Tongue (tissue), 2 donors: Measurements from ENCODE around the gene NTN1. TPM values are rescaled to one million over a fixed set of nuclear protein-coding genes. Genes with fewer than 3 reads are reported as not detected.

ENCODE experiments used
- DNase-seq: peaks from one replicate; pipeline ENCODE4 v3.0.0-alpha.2; 2015
- total RNA-seq: library from RNA; depleted of rRNA; stranded (reverse); fragments of >200 nt; gene quantifications from one replicate; pipeline ENCODE4 v1.2.3, GENCODE V29; 2014

NTN1 gene
- total RNA-seq, 1 donor from 2014 or later: 32.8 TPM

DNA sequence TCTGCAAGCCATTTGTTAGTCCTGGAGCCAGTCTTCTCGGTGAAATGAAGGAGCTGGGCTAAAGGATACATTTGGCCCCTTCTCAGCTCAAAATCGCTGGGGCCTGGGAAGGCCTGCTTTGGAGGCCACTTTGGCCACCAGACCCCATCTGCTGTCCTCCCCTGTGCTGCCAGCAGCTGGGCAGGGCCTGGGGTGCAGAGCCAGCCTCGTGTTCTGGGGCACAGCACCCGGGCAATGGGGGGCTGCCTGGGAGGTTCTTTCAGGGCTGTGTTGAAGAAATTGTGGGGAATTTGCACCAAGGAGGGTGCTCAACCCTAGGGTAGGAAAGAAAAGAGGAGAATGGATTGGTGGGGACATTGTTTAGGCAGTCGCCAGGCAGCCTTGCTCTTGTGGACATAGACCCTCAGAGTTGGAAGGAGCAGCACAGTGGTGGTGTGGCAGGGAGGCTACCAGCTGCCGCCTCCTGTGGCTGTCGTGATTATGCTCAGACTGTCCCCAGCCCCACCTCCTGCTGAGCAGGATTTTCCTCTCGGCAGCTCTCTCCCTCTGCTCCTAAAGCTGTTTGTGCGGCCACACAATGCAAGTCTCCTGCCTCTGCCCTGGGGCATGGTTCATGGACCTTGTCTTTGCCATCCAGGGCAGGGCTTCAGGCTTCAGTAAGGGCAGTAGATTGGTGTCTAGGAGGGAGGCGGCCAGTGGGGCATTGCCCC lies 174.8 kb downstream of the NTN1 start:
- peak; percentile 80 for DNase-seq

GRCh38 chr17:9199571-9200551 lies 178.6 kb downstream of the NTN1 start:
- peak; percentile 94 for DNase-seq

DNA sequence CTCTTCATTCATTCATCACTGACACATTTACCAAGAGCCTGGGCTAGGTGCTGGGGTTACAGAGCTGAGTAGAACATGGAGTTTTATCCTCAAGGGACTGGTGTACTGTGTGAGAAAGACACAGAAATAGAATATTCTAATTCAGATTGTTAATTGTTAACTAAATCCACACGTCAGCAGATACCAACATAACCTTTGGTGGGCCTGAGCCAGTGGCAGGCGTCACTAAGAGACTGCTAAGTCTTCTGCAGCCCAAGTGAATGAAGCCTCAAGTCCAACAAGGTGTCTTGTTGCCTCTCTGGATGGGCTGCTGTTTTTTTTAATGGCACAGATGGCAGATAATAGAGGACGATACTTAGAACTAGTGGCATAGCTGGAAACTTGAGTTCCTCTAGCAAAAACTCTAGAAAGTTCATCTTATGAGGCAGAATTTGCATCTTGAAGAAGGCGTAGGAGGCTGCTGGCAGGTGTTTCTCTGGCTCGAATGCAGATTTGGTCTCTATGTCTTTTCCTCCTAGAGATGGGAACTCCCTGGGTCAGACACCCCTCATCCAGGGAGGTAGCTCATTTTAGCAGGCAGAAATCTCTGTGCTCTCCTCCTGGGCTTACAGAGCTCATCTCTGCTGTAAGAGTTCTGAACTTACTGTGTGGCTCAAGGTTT lies 179.5 kb downstream of the NTN1 start:
- peak; percentile 44 for DNase-seq

- DNase-seq: no peak
Observed at GRCh38 chr17:9202532-9202931, 181.2 kb downstream of the NTN1 start.

- DNase-seq: no peak
Observed at GRCh38 chr17:9203771-9204425, 182.6 kb downstream of the NTN1 start.

- no peak for DNase-seq
Observed at GRCh38 chr17:9204637-9205329, 183.5 kb downstream of the NTN1 start.

GRCh38 chr17:9205520-9206409 lies 184.5 kb downstream of the NTN1 start:
- no peak for DNase-seq

- DNase-seq: no peak
Observed at GRCh38 chr17:9206410-9206703, 185.0 kb downstream of the NTN1 start.

- no peak for DNase-seq
Observed at GRCh38 chr17:9206741-9207332, 185.5 kb downstream of the NTN1 start.

GRCh38 chr17:9208381-9209105 lies 187.2 kb downstream of the NTN1 start:
- DNase-seq: no peak

DNA sequence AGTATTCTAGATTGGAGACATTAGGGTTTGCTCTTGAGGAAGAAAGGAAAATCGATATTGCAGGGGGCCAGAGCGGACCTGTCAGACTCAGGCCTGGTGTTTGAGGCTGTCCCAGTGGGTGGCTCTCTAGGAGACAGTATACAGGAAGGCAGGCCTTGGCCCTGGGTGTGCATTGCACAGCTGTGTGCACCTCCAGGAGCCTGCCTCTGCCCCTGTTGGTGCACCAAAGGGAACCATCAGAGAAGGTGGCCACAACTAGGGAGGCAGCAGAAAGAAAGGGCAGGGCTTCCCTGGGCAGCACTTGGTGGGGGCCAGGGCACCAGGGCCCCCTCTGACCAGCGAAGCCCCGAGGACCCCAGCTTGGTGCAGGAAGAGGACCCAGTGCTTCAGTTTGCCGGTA lies 188.0 kb downstream of the NTN1 start:
- no peak for DNase-seq

- no peak for DNase-seq
Observed at GRCh38 chr17:9209781-9210370, 188.6 kb downstream of the NTN1 start.

DNA sequence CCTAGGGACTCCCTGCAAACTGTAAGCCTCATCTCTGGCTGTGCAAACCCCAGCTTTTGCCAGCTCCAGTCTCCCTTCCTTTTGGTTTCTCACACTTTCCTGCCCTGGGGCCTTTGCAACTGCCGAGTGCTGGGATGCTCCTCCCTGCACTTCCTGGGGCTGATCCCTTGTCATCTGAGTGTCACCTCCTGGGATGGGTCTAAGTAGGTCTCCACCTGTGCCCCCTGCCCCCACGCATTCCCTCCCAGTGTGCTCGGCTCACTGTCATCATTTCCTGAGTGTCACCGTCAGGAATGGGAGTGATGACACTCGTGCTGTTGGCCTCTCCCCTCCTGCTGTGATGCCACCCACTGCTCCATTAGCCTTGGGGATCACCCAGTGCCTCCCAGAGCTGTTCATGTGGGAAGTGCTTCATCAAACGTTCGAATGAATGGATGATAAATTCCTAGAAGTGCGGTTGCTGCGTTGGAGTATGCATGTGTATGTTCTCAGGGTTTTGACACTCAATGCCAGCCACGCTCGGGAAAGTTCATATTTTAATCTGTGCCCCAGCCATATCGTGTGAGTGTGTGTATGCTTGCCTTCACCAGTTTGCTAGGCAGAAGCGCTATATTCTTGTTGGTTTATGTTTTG lies 189.9 kb downstream of the NTN1 start:
- DNase-seq: peak; percentile 40

DNA sequence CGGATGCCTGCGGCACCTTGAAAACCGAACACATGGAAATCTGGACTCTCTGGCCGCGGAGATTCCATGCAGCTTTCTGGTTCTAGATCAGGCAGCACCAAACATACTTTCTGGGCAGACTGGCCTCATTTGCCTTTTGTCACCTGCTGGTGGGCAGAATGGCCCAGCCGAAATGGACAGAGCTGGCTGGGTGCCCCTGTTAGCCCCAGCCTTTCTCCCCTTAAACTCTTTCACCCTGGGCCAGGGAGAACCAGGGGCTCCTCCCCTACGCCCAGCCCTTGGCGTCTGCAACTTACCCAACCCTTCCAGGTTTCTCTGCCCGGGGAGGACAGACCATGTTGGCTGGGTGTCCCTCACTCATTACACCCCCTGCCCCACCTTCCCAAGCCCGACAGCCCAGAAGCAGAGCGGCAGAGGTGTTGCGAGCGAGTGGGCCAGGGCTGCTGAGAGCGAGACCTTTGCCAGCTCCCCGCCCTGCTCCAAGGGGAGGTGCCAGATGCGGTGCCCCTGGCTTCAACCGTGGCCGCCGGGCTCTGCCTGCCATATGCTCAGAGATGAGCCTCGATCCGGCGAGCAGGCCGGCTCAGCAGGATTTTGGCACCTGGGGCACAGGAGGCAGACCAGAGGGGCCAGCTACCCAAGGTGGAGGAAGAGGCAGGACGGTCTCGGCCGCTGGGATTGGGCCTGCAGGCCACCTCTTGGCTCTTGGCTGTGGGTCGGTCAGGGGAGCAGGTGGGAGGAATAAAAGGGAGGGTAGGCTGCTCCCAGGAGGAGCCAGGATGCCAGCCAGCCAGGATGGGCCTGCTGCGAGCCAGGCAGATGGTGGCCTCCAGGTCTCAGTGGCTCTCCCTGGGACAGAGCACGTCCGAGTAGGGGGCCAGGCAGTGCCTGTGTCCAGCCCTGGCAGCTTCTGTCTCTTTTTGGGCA lies 191.3 kb downstream of the NTN1 start:
- DNase-seq: no peak

DNA sequence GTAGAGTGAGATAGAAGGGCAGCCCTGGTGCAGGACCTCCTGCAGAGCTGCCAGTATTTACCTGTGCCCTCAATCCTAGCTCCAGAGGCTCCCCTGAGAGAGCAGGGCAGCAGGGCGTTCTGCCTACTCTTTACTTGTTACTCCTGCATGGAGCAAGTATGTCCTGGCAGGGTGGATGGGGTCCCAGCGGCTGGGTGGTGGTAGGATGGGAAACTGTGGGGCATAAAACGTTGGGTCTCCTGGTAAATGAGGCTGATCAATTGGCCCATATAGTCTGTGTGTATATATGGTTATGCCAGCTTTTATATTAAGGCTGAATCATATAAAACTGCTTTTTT lies 192.0 kb downstream of the NTN1 start:
- DNase-seq: no peak

- no peak for DNase-seq
Observed at GRCh38 chr17:9215465-9215864, 194.2 kb downstream of the NTN1 start.

DNA sequence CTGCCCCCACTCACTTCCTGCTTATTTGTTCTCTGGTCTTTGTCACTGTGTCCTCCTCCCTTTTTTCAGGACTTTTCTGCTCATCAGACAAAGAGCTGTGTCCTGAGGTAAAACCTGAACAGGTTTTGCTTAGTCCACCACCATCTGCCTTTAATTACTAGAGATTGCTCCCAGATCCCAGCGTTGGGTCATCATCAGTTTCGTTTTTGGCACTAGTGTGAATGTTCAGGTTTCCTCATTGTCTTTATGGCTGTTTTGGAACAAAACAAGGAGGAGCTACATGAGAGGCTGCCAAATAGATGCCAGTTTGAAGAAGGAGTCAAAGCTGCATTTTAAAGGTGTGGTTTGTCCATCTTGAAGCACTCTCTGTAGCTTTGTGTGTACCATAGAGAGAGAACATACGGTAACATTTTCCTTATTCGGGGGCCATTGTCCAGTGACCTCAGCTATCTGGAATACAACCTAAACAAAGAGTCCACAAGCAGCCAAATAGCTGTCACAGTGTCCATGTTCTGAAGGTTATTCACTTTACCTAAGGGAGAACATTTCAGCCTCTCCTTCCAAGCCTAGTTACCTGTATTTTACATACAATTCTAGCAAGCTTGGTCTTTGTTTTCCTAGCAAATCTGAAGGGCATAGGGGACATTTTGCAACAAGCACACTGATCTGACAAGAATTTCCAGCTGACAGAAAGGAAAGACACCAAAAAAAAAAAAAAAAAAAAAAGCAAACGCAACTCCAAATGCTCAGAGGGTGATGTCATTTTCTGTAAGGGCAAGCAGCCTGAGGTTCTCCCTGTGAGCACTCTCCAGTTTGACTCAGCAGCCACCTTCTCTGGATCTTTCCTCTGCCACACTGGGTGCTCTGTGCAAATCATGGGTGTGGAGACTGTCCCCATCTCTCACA lies 196.1 kb downstream of the NTN1 start:
- peak; percentile 81 for DNase-seq
